ENCODE data around the gene CDC16. TPM values are rescaled to one million over a fixed set of nuclear protein-coding genes. Genes with fewer than 3 reads are reported as not detected.

The CDC16 gene
- total RNA-seq, 1 experiment from 2014 or later, result 57.6 TPM

- DNase-seq (ENCODE audit: low read depth), result no peak
Observed at GRCh38 chr13:114299604-114300305, 65.1 kb downstream of the CDC16 start.

- no peak for DNase-seq (ENCODE audit: low read depth)
Observed at GRCh38 chr13:114303700-114304327, 69.1 kb downstream of the CDC16 start.

GRCh38 chr13:114304346-114305034, 69.8 kb downstream of the CDC16 start:
- DNase-seq (ENCODE audit: low read depth), result no peak

GRCh38 chr13:114309086-114309485, 74.4 kb downstream of the CDC16 start:
- no peak for DNase-seq (ENCODE audit: low read depth)

- DNase-seq (ENCODE audit: low read depth), result no peak
Observed at GRCh38 chr13:114309806-114310410, 75.2 kb downstream of the CDC16 start.

- DNase-seq (ENCODE audit: low read depth), result no peak
Observed at GRCh38 chr13:114310956-114311355, 76.3 kb downstream of the CDC16 start.

GRCh38 chr13:114311387-114311786, 76.7 kb downstream of the CDC16 start:
- no peak for DNase-seq (ENCODE audit: low read depth)

GRCh38 chr13:114311908-114312307, 77.2 kb downstream of the CDC16 start:
- DNase-seq (ENCODE audit: low read depth), result no peak

- DNase-seq (ENCODE audit: low read depth), result peak; percentile 68
Observed at GRCh38 chr13:114313061-114313860, 78.6 kb downstream of the CDC16 start.

- peak; percentile 97 for DNase-seq (ENCODE audit: low read depth)
Observed at GRCh38 chr13:114314074-114314912, 79.6 kb downstream of the CDC16 start, which contains the start of gene CHAMP1. CHAMP1 (plus strand) TSS chr13:114314503; CDS start chr13:114323843, 9,340 bp downstream.

GRCh38 chr13:114315074-114315785, 80.5 kb downstream of the CDC16 start:
- DNase-seq (ENCODE audit: low read depth), result no peak

GRCh38 chr13:114318624-114319023, 83.9 kb downstream of the CDC16 start:
- DNase-seq (ENCODE audit: low read depth), result no peak

- peak; percentile 24 for DNase-seq (ENCODE audit: low read depth)
Observed at GRCh38 chr13:114319441-114319913, 84.8 kb downstream of the CDC16 start.

GRCh38 chr13:114320065-114320464, 85.4 kb downstream of the CDC16 start:
- no peak for DNase-seq (ENCODE audit: low read depth)

- no peak for DNase-seq (ENCODE audit: low read depth)
Observed at GRCh38 chr13:114321256-114321655, 86.6 kb downstream of the CDC16 start.
